AML-193 (cell line): ENCODE data around the gene MTCL3.
A peak's percentile ranks its signal among the peaks of the same experiment; 100 is the strongest.

ENCODE experiments used
- DNase-seq, 2 experiments: peaks; one replicate each; lab custom pipeline; 2025; lab: John Stamatoyannopoulos, UW

The MTCL3 gene

GRCh38 chr6:127468936-127469335 lies 50.2 kb downstream of the MTCL3 start:
- DNase-seq: no peak

GRCh38 chr6:127466416-127466815 lies 52.7 kb downstream of the MTCL3 start:
- DNase-seq: no peak

- peak; percentile 80 to 84 for DNase-seq
Measured at GRCh38 chr6:127464881-127465459, 54.2 kb downstream of the MTCL3 start.

GRCh38 chr6:127464161-127464880 lies 54.8 kb downstream of the MTCL3 start:
- DNase-seq: no peak

GRCh38 chr6:127463056-127463455 lies 56.1 kb downstream of the MTCL3 start:
- DNase-seq: no peak

GRCh38 chr6:127462376-127462775 lies 56.8 kb downstream of the MTCL3 start:
- no peak for DNase-seq

GRCh38 chr6:127460465-127460864 lies 58.7 kb downstream of the MTCL3 start:
- no peak for DNase-seq

GRCh38 chr6:127459231-127459641 lies 59.9 kb downstream of the MTCL3 start, which contains the start of gene KIAA0408:
KIAA0408 (minus strand) TSS chr6:127459389; CDS start chr6:127453981, 5,408 bp downstream.
- no peak for DNase-seq

- DNase-seq: no peak
Measured at GRCh38 chr6:127458817-127459216, 60.3 kb downstream of the MTCL3 start.

GRCh38 chr6:127458222-127458621 lies 60.9 kb downstream of the MTCL3 start:
- DNase-seq: no peak

- peak; percentile 99 for DNase-seq
Measured at GRCh38 chr6:127457456-127458064, 61.6 kb downstream of the MTCL3 start.

GRCh38 chr6:127456465-127456864 lies 62.7 kb downstream of the MTCL3 start:
- no peak for DNase-seq

GRCh38 chr6:127453845-127454619 lies 65.1 kb downstream of the MTCL3 start:
- no peak for DNase-seq

GRCh38 chr6:127452803-127453202 lies 66.3 kb downstream of the MTCL3 start:
- no peak for DNase-seq

GRCh38 chr6:127451388-127451787 lies 67.7 kb downstream of the MTCL3 start:
- no peak for DNase-seq

GRCh38 chr6:127447780-127448179 lies 71.4 kb downstream of the MTCL3 start:
- no peak for DNase-seq

GRCh38 chr6:127446356-127446755 lies 72.8 kb downstream of the MTCL3 start:
- DNase-seq: no peak

- no peak for DNase-seq
Measured at GRCh38 chr6:127441881-127442280, 77.3 kb downstream of the MTCL3 start.

- no peak for DNase-seq
Measured at GRCh38 chr6:127439718-127440117, 79.4 kb downstream of the MTCL3 start.

- DNase-seq: no peak
Measured at GRCh38 chr6:127436578-127437110, 82.5 kb downstream of the MTCL3 start.

- DNase-seq: no peak
Measured at GRCh38 chr6:127435626-127436220, 83.4 kb downstream of the MTCL3 start.

- DNase-seq: no peak
Measured at GRCh38 chr6:127434651-127435050, 84.5 kb downstream of the MTCL3 start.
